Effector CD4-positive, alpha-beta T cell (primary cell): ENCODE measurements around the gene RNF220.

Experiments used
- DNase-seq: peaks from one replicate; pipeline ENCODE4 v3.0.0-alpha.2; 2020

The RNF220 gene

GRCh38 chr1:44436401-44437106 is 31.5 kb downstream of the RNF220 start:
- no peak for DNase-seq

GRCh38 chr1:44437107-44437716 is 32.2 kb downstream of the RNF220 start:
- no peak for DNase-seq

- DNase-seq: no peak
These were observed 37.7 kb downstream of the RNF220 start for GRCh38 chr1:44442791-44443190.

GRCh38 chr1:44447051-44447810 is 42.2 kb downstream of the RNF220 start:
- no peak for DNase-seq

- DNase-seq: no peak
These were observed 48.8 kb downstream of the RNF220 start for GRCh38 chr1:44453798-44454349.

GRCh38 chr1:44454704-44455103 is 49.6 kb downstream of the RNF220 start:
- DNase-seq: no peak

- DNase-seq: no peak
These were observed 55.2 kb downstream of the RNF220 start for GRCh38 chr1:44460107-44460882.

- no peak for DNase-seq
These were observed 59.3 kb downstream of the RNF220 start for GRCh38 chr1:44464361-44464760.

GRCh38 chr1:44467566-44467965 is 62.5 kb downstream of the RNF220 start:
- no peak for DNase-seq

GRCh38 chr1:44471911-44472453 is 66.9 kb downstream of the RNF220 start:
- DNase-seq: no peak

- DNase-seq: no peak
These were observed 67.8 kb downstream of the RNF220 start for GRCh38 chr1:44472620-44473525.

- DNase-seq: no peak
These were observed 71.8 kb downstream of the RNF220 start for GRCh38 chr1:44476891-44477290.

GRCh38 chr1:44481701-44482100 is 76.6 kb downstream of the RNF220 start:
- no peak for DNase-seq

- DNase-seq: no peak
These were observed 78.2 kb downstream of the RNF220 start for GRCh38 chr1:44483089-44483874.

GRCh38 chr1:44484155-44484688 is 79.2 kb downstream of the RNF220 start:
- DNase-seq: no peak

GRCh38 chr1:44485229-44485933 is 80.3 kb downstream of the RNF220 start:
- no peak for DNase-seq

GRCh38 chr1:44485934-44486460 is 80.9 kb downstream of the RNF220 start:
- no peak for DNase-seq

GRCh38 chr1:44489481-44489880 is 84.4 kb downstream of the RNF220 start:
- DNase-seq: no peak

- DNase-seq: no peak
These were observed 91.6 kb downstream of the RNF220 start for GRCh38 chr1:44496541-44497171.
